ENCODE results near the gene CNOT10.

- TF ChIP-seq CTCF (IDR thresholded peaks at IDR 0.05): no peak
- TF ChIP-seq POLR2AphosphoS5 (IDR thresholded peaks at IDR 0.05; ENCODE audit: low read depth, low read length): no peak
- TF ChIP-seq REST (IDR thresholded peaks at IDR 0.05; ENCODE audit: insufficient read depth in 1 of 2, low read depth in 2 of 2, low read length in 1 of 2): no peak
- TF ChIP-seq SIN3A (IDR thresholded peaks at IDR 0.05; ENCODE audit: borderline replicate concordance, insufficient read depth, low read depth, low read length): no peak
Measured at GRCh38 chr3:32640939-32641338, 44.0 kb upstream of the CNOT10 start.

All from Panc1 (cell line).